HepG2 (cell line): ENCODE results near the gene FRMD4A.

Source experiments
- CCDC6 ChIP-seq: sonication (generic); formaldehyde crosslinking; IDR thresholded peaks from 2 replicates; pipeline ENCODE4 v1.8.1; 2022; ENCODE audit warnings: mild to moderate bottlenecking, missing genetic modification reagents, moderate library complexity
- CEBPB ChIP-seq: IDR thresholded peaks from 2 replicates; pipeline ENCODE4 v1.6.1; 2011; ENCODE audit warnings: low read depth, low read length, improper control_type of control experiment, borderline replicate concordance
- ETV5 ChIP-seq: IDR thresholded peaks from 2 replicates; pipeline ENCODE4 v1.6.1; 2018; ENCODE audit warnings: missing biosample characterization, missing genetic modification reagents, inconsistent platforms, borderline replicate concordance
- HHEX ChIP-seq: IDR thresholded peaks from 2 replicates; pipeline ENCODE4 v1.6.1; 2016; ENCODE audit warnings: control low read depth
- PCBP2 ChIP-seq: fragments of 200-400 bp; formaldehyde crosslinking; optimal IDR thresholded peaks from 2 replicates; pipeline ENCODE3; 2018; ENCODE audit warnings: low read length, low read depth; ENCODE audit not compliant: poor library complexity, severe bottlenecking
- POLR2AphosphoS5 ChIP-seq: IDR thresholded peaks from 2 replicates; pipeline ENCODE4 v1.6.1; 2012; ENCODE audit warnings: low read depth, low read length
- RAD21 ChIP-seq: fragments of 450-650 bp; formaldehyde crosslinking; IDR thresholded peaks from 2 replicates; pipeline ENCODE4 v1.5.0; 2020; ENCODE audit warnings: mild to moderate bottlenecking
- RBM39 ChIP-seq: fragments of 200-400 bp; formaldehyde crosslinking; IDR thresholded peaks from one replicate; pipeline ENCODE4 v1.6.1; 2018; ENCODE audit warnings: antibody characterized with exemption, mild to moderate bottlenecking, low read depth, low read length; ENCODE audit not compliant: poor library complexity, severe bottlenecking
- SP1 ChIP-seq, 2 experiments: fragments of 450-650 bp in 1 of 2; sonication (generic) in 1 of 2; formaldehyde crosslinking in 1 of 2; IDR thresholded peaks; 2 replicates each; pipeline versions ENCODE4 v1.4.0 to v1.6.1; 2016 to 2020; ENCODE audit warnings: missing genetic modification reagents in 1 of 2
- TAF15 ChIP-seq: fragments of 200-400 bp; formaldehyde crosslinking; IDR thresholded peaks from one replicate; pipeline ENCODE4 v1.6.1; 2018; ENCODE audit warnings: mild to moderate bottlenecking, low read depth, low read length; ENCODE audit not compliant: poor library complexity, severe bottlenecking
- XRCC5 ChIP-seq: fragments of 200-400 bp; formaldehyde crosslinking; optimal IDR thresholded peaks from 2 replicates; pipeline ENCODE3; 2017; ENCODE audit warnings: mild to moderate bottlenecking, low read length
- ZBTB8A ChIP-seq: sonication (generic); formaldehyde crosslinking; IDR thresholded peaks from 2 replicates; pipeline ENCODE4 v1.4.0; 2020; ENCODE audit warnings: mild to moderate bottlenecking, low read depth, missing genetic modification reagents, borderline replicate concordance
- TF ChIP-seq, protein P1 (sequence below): sonication (generic); formaldehyde crosslinking; IDR thresholded peaks from 2 replicates; pipeline ENCODE4 v1.4.0; 2020; ENCODE audit warnings: missing genetic modification reagents
- TF ChIP-seq, protein P2 (sequence below): sonication (generic); formaldehyde crosslinking; IDR thresholded peaks from 2 replicates; pipeline ENCODE4 v1.5.0; 2020; ENCODE audit warnings: mild to moderate bottlenecking, missing genetic modification reagents, moderate library complexity

DNA sequence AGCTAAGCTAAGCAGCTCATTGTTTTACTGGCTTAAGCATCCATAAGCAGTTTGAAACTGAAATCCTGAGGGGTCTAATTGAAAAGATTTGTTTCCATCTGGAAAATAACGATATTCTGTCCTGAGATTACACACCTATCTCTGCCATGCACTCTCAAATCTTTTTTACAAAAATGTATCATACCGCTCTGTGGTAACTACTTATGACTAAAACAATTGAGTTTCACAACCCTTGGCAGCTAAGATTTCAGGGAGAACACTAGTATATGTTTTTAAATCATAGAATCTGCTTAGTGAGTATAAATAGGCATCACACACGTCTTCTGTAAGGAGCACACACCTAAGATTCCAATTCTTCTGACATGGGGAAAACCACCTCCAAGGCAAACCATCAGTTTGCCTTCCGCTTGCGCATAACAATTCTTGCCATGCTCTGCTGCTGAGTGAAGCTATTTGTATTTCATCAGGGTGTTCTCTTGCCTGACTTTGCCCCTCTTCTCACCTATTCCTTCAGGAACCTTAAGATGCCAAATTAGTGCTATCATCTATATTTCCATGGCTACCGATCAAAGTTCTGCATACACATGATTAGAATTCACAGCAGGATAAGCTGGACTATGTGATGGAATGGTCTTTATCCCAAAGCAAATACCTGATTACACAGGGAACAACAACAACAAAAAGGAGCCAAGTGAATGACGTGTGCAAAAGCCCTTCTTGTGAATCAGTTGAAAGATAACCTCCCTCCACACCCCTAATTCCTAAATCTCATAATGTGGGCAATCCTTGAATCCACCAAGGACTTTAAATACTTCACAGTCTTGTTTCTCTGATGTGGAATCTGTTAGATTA, 703.0 kb downstream of the FRMD4A start:
- TF ChIP-seq POLR2AphosphoS5: no peak
- no peak for TF ChIP-seq CEBPB
- TF ChIP-seq ZBTB8A: no peak
- TF ChIP-seq TAF15: no peak
- no peak for TF ChIP-seq SP1 (IDR thresholded peaks at IDR 0.05)
- TF ChIP-seq SP1 (CRISPR knock-in tag; IDR thresholded peaks at IDR 0.05): no peak
- TF ChIP-seq RBM39: no peak
- no peak for TF ChIP-seq CCDC6 (CRISPR knock-in tag)
- TF ChIP-seq, protein P1, sequence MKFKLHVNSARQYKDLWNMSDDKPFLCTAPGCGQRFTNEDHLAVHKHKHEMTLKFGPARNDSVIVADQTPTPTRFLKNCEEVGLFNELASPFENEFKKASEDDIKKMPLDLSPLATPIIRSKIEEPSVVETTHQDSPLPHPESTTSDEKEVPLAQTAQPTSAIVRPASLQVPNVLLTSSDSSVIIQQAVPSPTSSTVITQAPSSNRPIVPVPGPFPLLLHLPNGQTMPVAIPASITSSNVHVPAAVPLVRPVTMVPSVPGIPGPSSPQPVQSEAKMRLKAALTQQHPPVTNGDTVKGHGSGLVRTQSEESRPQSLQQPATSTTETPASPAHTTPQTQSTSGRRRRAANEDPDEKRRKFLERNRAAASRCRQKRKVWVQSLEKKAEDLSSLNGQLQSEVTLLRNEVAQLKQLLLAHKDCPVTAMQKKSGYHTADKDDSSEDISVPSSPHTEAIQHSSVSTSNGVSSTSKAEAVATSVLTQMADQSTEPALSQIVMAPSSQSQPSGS: no peak
- TF ChIP-seq RAD21 (CRISPR knock-in tag): no peak
- TF ChIP-seq ETV5: no peak
- TF ChIP-seq PCBP2: no peak
- TF ChIP-seq, protein P2, sequence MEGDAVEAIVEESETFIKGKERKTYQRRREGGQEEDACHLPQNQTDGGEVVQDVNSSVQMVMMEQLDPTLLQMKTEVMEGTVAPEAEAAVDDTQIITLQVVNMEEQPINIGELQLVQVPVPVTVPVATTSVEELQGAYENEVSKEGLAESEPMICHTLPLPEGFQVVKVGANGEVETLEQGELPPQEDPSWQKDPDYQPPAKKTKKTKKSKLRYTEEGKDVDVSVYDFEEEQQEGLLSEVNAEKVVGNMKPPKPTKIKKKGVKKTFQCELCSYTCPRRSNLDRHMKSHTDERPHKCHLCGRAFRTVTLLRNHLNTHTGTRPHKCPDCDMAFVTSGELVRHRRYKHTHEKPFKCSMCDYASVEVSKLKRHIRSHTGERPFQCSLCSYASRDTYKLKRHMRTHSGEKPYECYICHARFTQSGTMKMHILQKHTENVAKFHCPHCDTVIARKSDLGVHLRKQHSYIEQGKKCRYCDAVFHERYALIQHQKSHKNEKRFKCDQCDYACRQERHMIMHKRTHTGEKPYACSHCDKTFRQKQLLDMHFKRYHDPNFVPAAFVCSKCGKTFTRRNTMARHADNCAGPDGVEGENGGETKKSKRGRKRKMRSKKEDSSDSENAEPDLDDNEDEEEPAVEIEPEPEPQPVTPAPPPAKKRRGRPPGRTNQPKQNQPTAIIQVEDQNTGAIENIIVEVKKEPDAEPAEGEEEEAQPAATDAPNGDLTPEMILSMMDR (CRISPR knock-in tag): no peak
- no peak for TF ChIP-seq HHEX (CRISPR knock-in tag)
- no peak for TF ChIP-seq XRCC5
